ENCODE results near the gene MYOM3. TPM values are rescaled to one million over a fixed set of nuclear protein-coding genes. Genes with fewer than 3 reads are reported as not detected.

MYOM3 gene
- polyA plus RNA-seq, 1 donor (not counting 4 experiments of a cell fraction or from before 2014, with no cell fraction given): 0.49 TPM

DNA sequence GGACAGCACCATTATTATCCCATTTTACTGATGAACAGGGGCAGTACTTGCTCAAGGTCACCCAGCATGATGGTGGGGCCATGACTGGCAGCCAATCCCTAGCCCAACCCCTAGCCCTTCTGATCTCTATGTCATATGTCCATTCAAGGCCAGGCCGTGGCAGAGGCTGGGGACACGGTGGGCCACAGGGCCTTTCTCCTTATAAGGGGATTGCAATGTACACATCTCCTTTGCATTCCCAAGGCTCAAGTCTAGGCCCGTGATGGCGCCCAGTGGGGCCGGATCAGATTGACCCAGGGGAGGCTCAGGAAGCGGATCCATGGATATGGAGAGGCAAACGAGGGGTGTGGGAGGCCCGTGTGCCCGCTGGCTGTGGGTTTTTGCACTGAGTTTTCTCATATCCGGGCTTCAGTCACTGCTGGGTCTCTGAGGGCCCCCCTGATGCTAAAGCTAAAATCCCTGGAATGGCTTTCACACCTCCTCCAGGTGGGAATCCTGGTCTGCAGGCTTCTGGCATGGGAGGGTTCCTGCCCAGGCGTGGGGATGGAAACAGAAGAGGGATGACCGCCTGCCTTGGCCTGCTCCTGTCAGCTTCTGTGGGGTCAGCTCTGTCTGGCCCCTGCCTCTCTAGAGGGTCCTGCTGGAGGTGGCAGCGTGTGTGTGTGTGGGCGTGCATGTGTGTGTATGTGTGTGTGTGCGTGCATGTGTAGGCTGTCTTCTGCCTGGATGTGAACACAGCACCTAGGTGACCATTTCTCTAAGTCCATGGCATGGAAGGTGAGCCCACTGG lies 2.1 kb downstream of the MYOM3 start:
- DNase-seq (ENCODE audit: low read depth, low spot score): no peak
- Histone ChIP-seq H3K27me3 (ENCODE audit: control insufficient read depth, extremely low read depth, insufficient read depth, low read length) (no peaks in the 10 kb centered on the region), H3K4me1 (ENCODE audit: control insufficient read depth, extremely low read depth, insufficient read depth, low read length) (peaks cover 37% of the 10 kb centered on the region)

DNA sequence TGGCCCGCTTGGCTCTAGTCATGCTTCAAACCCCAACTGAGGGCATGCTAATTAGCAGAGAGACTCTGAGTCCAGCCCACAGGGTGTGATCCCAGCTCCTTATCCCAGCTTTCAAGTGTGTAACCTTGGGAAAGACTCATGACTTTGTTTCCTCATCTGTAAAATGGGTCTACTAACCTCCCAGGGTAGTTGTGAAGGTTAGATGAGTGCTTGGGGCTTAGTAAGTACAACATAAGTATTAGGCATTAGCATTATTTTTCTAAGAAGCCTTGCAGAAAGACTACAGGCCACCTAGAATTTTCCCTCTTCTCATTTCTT lies 2.8 kb downstream of the MYOM3 start:
- Histone ChIP-seq H3K79me2 (ENCODE audit: control insufficient read depth, insufficient read depth, low read length) (no peaks in the 10 kb centered on the region), H3K9me1 (ENCODE audit: control insufficient read depth, extremely low read depth, insufficient read depth, low read length) (peaks cover 2% of the 10 kb centered on the region), H3K27ac (ENCODE audit: control insufficient read depth, insufficient read depth, low read length) (peak overlapping the region; percentile 70), H4K20me1 (ENCODE audit: control insufficient read depth, extremely low read depth, insufficient read depth, low read length) (no peaks in the 10 kb centered on the region), H3K27me3 (ENCODE audit: control insufficient read depth, extremely low read depth, insufficient read depth, low read length) (no peaks in the 10 kb centered on the region), H3K4me2 (ENCODE audit: control insufficient read depth, extremely low read depth, insufficient read depth, low read depth, low read length) (no peak overlapping the region), H2AFZ (ENCODE audit: control insufficient read depth, low read length) (peak overlapping the region; percentile 62), H3K9me3 (ENCODE audit: control insufficient read depth, low read depth, low read length) (no peaks in the 10 kb centered on the region), H3K4me1 (ENCODE audit: control insufficient read depth, extremely low read depth, insufficient read depth, low read length) (peaks cover 37% of the 10 kb centered on the region), H3K9ac (ENCODE audit: control insufficient read depth, extremely low read depth, insufficient read depth, low read length) (no peak overlapping the region), H3K4me3 (ENCODE audit: control insufficient read depth in 2 of 3, extremely low read depth in 1 of 3, insufficient read depth in 2 of 3, low read depth in 1 of 3, low read length in 3 of 3) (no peak overlapping the region), H3K36me3 (ENCODE audit: control insufficient read depth in 2 of 2, extremely low read depth in 1 of 2, insufficient read depth in 2 of 2, low read length in 2 of 2) (no peaks in the 10 kb centered on the region)
- no peak for FAIRE-seq
- dilution Hi-C loops (cut with MboI; ENCODE audit: extremely low pct_ligation_motif_present, low sequenced_read_pairs): no loop called here
- no peak for DNase-seq (ENCODE audit: low read depth, low spot score)
- TF ChIP-seq, protein P1, sequence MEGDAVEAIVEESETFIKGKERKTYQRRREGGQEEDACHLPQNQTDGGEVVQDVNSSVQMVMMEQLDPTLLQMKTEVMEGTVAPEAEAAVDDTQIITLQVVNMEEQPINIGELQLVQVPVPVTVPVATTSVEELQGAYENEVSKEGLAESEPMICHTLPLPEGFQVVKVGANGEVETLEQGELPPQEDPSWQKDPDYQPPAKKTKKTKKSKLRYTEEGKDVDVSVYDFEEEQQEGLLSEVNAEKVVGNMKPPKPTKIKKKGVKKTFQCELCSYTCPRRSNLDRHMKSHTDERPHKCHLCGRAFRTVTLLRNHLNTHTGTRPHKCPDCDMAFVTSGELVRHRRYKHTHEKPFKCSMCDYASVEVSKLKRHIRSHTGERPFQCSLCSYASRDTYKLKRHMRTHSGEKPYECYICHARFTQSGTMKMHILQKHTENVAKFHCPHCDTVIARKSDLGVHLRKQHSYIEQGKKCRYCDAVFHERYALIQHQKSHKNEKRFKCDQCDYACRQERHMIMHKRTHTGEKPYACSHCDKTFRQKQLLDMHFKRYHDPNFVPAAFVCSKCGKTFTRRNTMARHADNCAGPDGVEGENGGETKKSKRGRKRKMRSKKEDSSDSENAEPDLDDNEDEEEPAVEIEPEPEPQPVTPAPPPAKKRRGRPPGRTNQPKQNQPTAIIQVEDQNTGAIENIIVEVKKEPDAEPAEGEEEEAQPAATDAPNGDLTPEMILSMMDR (optimal IDR thresholded peaks at IDR 0.05 in 1 of 3, IDR thresholded peaks at IDR 0.05 in 1 of 3, conservative IDR thresholded peaks at IDR 0.05 in 1 of 3; ENCODE audit: extremely low read depth in 1 of 3, insufficient read depth in 2 of 3, low read length in 3 of 3): no peak
- no peak for TF ChIP-seq EZH2 (IDR thresholded peaks at IDR 0.05; ENCODE audit: low read length)

More for the DNA sequence above, 2.1 kb downstream of the MYOM3 start:
- Histone ChIP-seq H4K20me1 (ENCODE audit: control insufficient read depth, extremely low read depth, insufficient read depth, low read length) (no peaks in the 10 kb centered on the region), H3K79me2 (ENCODE audit: control insufficient read depth, insufficient read depth, low read length) (no peaks in the 10 kb centered on the region), H3K4me3 (ENCODE audit: control insufficient read depth in 2 of 3, extremely low read depth in 1 of 3, insufficient read depth in 2 of 3, low read depth in 1 of 3, low read length in 3 of 3) (no peak overlapping the region), H3K9me3 (ENCODE audit: control insufficient read depth, low read depth, low read length) (no peaks in the 10 kb centered on the region), H3K9ac (ENCODE audit: control insufficient read depth, extremely low read depth, insufficient read depth, low read length) (no peak overlapping the region), H2AFZ (ENCODE audit: control insufficient read depth, low read length) (no peak overlapping the region), H3K9me1 (ENCODE audit: control insufficient read depth, extremely low read depth, insufficient read depth, low read length) (peaks cover 2% of the 10 kb centered on the region), H3K27ac (ENCODE audit: control insufficient read depth, insufficient read depth, low read length) (no peak overlapping the region), H3K4me2 (ENCODE audit: control insufficient read depth, extremely low read depth, insufficient read depth, low read depth, low read length) (no peak overlapping the region), H3K36me3 (ENCODE audit: control insufficient read depth in 2 of 2, extremely low read depth in 1 of 2, insufficient read depth in 2 of 2, low read length in 2 of 2) (no peaks in the 10 kb centered on the region)
- TF ChIP-seq EZH2 (IDR thresholded peaks at IDR 0.05; ENCODE audit: low read length): no peak
- TF ChIP-seq, protein P1 (optimal IDR thresholded peaks at IDR 0.05 in 1 of 3, IDR thresholded peaks at IDR 0.05 in 1 of 3, conservative IDR thresholded peaks at IDR 0.05 in 1 of 3; ENCODE audit: extremely low read depth in 1 of 3, insufficient read depth in 2 of 3, low read length in 3 of 3): no peak
- FAIRE-seq: no peak
- dilution Hi-C loops (cut with MboI; ENCODE audit: extremely low pct_ligation_motif_present, low sequenced_read_pairs): no loop called here
